RWPE2 (cell line): ENCODE results near the gene KCNJ16.

Experiments used
- ATAC-seq: fragments of 200-7000 bp; cut with Tn5 transposase; 3 replicates; pipeline ENCODE4 v1.9.1; 2021; ENCODE audit warnings: low read depth
- DNase-seq: peaks from one replicate; pipeline ENCODE4 v3.0.0-alpha.2; 2020; ENCODE audit warnings: low spot score
- H3K27ac ChIP-seq: fragments of 450-650 bp; 2 replicates; pipeline ENCODE4 v1.5.1; 2017; ENCODE audit warnings: mild to moderate bottlenecking; ENCODE audit not compliant: poor library complexity, severe bottlenecking
- H3K27me3 ChIP-seq: fragments of 250-450 bp; sonication (Bioruptor Pico); 2 replicates; pipeline ENCODE4 v1.5.1; 2021; ENCODE audit warnings: mild to moderate bottlenecking, moderate library complexity; ENCODE audit not compliant: insufficient read depth, poor library complexity, severe bottlenecking
- H3K36me3 ChIP-seq: fragments of 250-450 bp; sonication (Bioruptor Pico); 2 replicates; pipeline ENCODE4 v1.5.1; 2020; ENCODE audit warnings: low read depth, mild to moderate bottlenecking, moderate library complexity
- H3K4me1 ChIP-seq: fragments of 250-450 bp; sonication (Bioruptor Pico); 2 replicates; pipeline ENCODE4 v1.5.1; 2021; ENCODE audit warnings: mild to moderate bottlenecking, moderate library complexity; ENCODE audit not compliant: insufficient read depth, poor library complexity, severe bottlenecking
- H3K4me3 ChIP-seq: fragments of 250-450 bp; sonication (Bioruptor Pico); 2 replicates; pipeline ENCODE4 v1.5.1; 2021; ENCODE audit warnings: mild to moderate bottlenecking, moderate library complexity; ENCODE audit not compliant: severe bottlenecking
- H3K9me3 ChIP-seq: fragments of 250-450 bp; sonication (Bioruptor Pico); 2 replicates; pipeline ENCODE4 v1.5.1; 2021; ENCODE audit warnings: mild to moderate bottlenecking, moderate library complexity; ENCODE audit not compliant: severe bottlenecking
- CTCF ChIP-seq: fragments of 450-650 bp; IDR thresholded peaks from one replicate; pipeline ENCODE4 v1.5.1; 2017; ENCODE audit warnings: mild to moderate bottlenecking, moderate library complexity; ENCODE audit not compliant: poor library complexity, severe bottlenecking

Gene KCNJ16

GRCh38 chr17:70136131-70136530, 61.1 kb downstream of the KCNJ16 start:
- H3K27ac ChIP-seq, result no peak overlapping the region

DNA sequence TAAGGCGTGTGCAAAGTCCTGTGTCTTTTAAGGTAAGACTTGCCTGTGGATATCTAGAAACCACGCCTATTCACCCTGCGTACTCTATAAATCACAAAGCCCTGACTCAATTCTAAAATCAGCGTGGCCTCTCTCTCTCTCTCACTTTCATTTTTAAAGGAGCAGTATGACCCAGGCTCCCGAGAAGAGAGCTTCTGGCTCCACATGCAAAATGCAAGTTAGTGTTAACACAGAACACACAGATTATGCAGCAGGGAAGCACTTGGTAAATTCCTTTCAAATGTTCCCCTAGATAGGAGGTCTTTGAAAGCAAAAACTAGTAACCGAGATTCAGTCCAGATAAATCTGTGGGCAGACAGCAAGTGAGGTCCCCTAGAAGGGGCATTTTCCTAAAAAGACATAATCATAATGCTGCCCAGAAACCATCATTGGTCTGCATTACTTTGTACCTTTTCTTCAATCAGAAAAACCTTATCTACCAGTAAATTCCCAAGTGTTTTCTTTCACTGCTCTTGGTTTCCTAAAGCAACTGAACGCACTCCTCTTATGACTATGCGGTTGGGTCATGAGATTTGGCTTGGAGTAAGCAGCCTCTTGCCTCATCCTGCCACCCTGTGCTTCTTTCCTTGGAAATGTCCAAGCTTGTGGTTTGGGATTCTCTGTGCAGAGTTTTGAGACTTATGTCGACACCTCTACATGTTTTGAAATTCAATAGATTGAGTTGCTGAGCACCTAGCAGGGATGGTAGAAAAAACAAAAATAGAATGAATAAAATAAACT, 62.6 kb downstream of the KCNJ16 start:
- TF ChIP-seq CTCF, result no peak
- peak overlapping the region; percentile 46 for H3K27ac ChIP-seq

More at GRCh38 chr17:70136131-70136530, 61.1 kb downstream of the KCNJ16 start:
- Histone ChIP-seq H3K4me3 (no peak overlapping the region), H3K4me1 (peaks cover 21% of the 10 kb centered on the region), H3K9me3 (no peaks in the 10 kb centered on the region), H3K36me3 (no peaks in the 10 kb centered on the region), H3K27me3 (no peaks in the 10 kb centered on the region)
- no peak for DNase-seq
- no peak for TF ChIP-seq CTCF
- no peak for ATAC-seq

GRCh38 chr17:70138291-70138865, 63.4 kb downstream of the KCNJ16 start:
- DNase-seq (no peak), ATAC-seq (no peak)
- no peaks in the 10 kb centered on the region for H3K36me3 ChIP-seq
- H3K4me1 ChIP-seq, result peaks cover 21% of the 10 kb centered on the region
- no peaks in the 10 kb centered on the region for H3K9me3 ChIP-seq
- no peaks in the 10 kb centered on the region for H3K27me3 ChIP-seq
- TF ChIP-seq CTCF, result no peak
- peak overlapping the region; percentile 46 for H3K27ac ChIP-seq
- no peak overlapping the region for H3K4me3 ChIP-seq

More for the DNA sequence above, 62.6 kb downstream of the KCNJ16 start:
- H3K36me3 ChIP-seq, result no peaks in the 10 kb centered on the region
- H3K4me3 ChIP-seq, result peak overlapping the region; percentile 23
- no peaks in the 10 kb centered on the region for H3K9me3 ChIP-seq
- ATAC-seq (peak; percentile 92), DNase-seq (no peak)
- H3K27me3 ChIP-seq, result no peaks in the 10 kb centered on the region
- peaks cover 21% of the 10 kb centered on the region for H3K4me1 ChIP-seq

GRCh38 chr17:70139449-70139993, 64.5 kb downstream of the KCNJ16 start:
- H3K27ac ChIP-seq, result no peak overlapping the region

More at GRCh38 chr17:70139449-70139993, 64.5 kb downstream of the KCNJ16 start:
- H3K27me3 ChIP-seq, result no peaks in the 10 kb centered on the region
- ATAC-seq (no peak), DNase-seq (no peak)
- peaks cover 21% of the 10 kb centered on the region for H3K4me1 ChIP-seq
- H3K9me3 ChIP-seq, result no peaks in the 10 kb centered on the region
- H3K36me3 ChIP-seq, result no peaks in the 10 kb centered on the region
- TF ChIP-seq CTCF, result no peak
- H3K4me3 ChIP-seq, result no peak overlapping the region
